Measurements from ENCODE around the gene TNNI3. TPM values are rescaled to one million over a fixed set of nuclear protein-coding genes. Genes with fewer than 3 reads are reported as not detected.

Gene TNNI3
- total and polyA plus RNA-seq, 2 donors (not counting 3 experiments of a cell fraction or from before 2014, with no cell fraction given): not detected

DNA sequence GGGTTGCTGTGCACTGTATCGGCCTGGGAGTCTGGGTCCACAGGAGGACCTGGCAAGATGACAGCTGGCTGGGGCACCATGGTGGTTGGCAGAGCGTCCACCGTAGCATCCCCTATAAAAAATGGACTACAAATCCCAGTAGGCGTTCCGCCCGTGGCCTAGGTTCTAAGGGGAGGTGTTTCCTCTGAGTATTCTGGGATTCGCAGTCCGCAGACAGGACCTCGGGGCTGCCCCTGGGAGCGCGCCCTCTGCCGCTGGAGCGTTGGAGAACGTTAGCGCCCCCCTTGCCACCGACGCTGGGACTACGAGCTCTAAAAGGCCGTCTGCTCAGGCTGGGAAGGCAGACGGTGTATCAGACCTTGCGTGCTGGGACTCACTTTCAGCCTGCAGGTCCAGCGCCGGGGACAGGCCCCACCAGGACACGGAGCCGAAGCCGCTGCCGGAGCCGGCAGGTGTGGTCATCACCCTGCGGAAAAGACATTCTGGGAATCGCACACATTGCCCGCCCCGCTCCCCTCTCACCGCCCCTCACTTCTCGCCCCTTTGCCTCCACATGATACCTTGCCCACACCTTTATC lies 8.5 kb upstream of the TNNI3 start:
- ChIA-PET POLR2A (no interaction called here), CTCF (interaction anchor here (0.6 to 1.9 kb wide), 15 partner anchors 8 to 301 kb away, joined by 3 to 16 read pairs (median 4); partner anchors contain the start of genes PPP1R12C, PPP6R1, SYT5 and TNNI3)
- H3K36me3 ChIP-seq (ENCODE audit: control insufficient read depth in 2 of 2, extremely low read depth in 1 of 2, insufficient read depth in 2 of 2, low read length in 2 of 2): no peaks in the 10 kb centered on the region
- H3K4me1 ChIP-seq (ENCODE audit: control insufficient read depth, extremely low read depth, insufficient read depth, low read length): no peaks in the 10 kb centered on the region
- no peaks in the 10 kb centered on the region for H3K79me2 ChIP-seq (ENCODE audit: control insufficient read depth, insufficient read depth, low read length)
- peak; percentile 66 for DNase-seq (ENCODE audit: low read depth, low spot score)
- peak overlapping the region; percentile 36 for H3K4me2 ChIP-seq (ENCODE audit: insufficient read depth, low read length)
- H3K27me3 ChIP-seq (ENCODE audit: control insufficient read depth in 2 of 2, insufficient read depth in 2 of 2, low read length in 2 of 2): peaks cover 15 to 17% of the 10 kb centered on the region in 2 experiments
- TF ChIP-seq CTCF (IDR thresholded peaks at IDR 0.05; ENCODE audit: extremely low read depth in 1 of 2, insufficient read depth in 1 of 2, low read depth in 1 of 2, low read length in 2 of 2): peak; percentile 59 to 84
- no peak for TF ChIP-seq MAX (IDR thresholded peaks at IDR 0.05; ENCODE audit: insufficient read depth, insufficient read length)
- H3K9me3 ChIP-seq (replicated peaks; ENCODE audit: control insufficient read depth, insufficient read depth, low read length): no peaks in the 10 kb centered on the region
- intact Hi-C loops (cut with micrococcal nuclease): loop anchor here (1.0 to 5.0 kb wide), 4 partner anchors 51 to 439 kb away; partner anchors contain the start of genes KMT5C, PPP6R1 and ZNF865
- no peak overlapping the region for H3K9ac ChIP-seq (replicated peaks; ENCODE audit: extremely low read depth, insufficient read depth, low read length)
- H3K27ac ChIP-seq (ENCODE audit: insufficient read depth, low read depth, low read length): no peak overlapping the region
- H4K20me1 ChIP-seq (replicated peaks; ENCODE audit: control insufficient read depth, extremely low read depth, insufficient read depth, low read length): no peaks in the 10 kb centered on the region
- peak overlapping the region in 2 of 3 experiments; percentile 25 to 52 for H3K4me3 ChIP-seq (replicated peaks in 1 of 3; ENCODE audit: insufficient read depth in 1 of 3, low read depth in 1 of 3, low read length in 3 of 3)
- peak overlapping the region; percentile 74 for H2AFZ ChIP-seq (ENCODE audit: low read depth, low read length)
- no peak for FAIRE-seq
- dilution Hi-C loops (cut with MboI; ENCODE audit: extremely low pct_ligation_motif_present, low sequenced_read_pairs): no loop called here
- no TSS peak for BruUV-seq (replicated peaks)
- no peaks in the 10 kb centered on the region for H3K9me1 ChIP-seq (replicated peaks; ENCODE audit: control insufficient read depth, extremely low read depth, insufficient read depth, low read length)

DNA sequence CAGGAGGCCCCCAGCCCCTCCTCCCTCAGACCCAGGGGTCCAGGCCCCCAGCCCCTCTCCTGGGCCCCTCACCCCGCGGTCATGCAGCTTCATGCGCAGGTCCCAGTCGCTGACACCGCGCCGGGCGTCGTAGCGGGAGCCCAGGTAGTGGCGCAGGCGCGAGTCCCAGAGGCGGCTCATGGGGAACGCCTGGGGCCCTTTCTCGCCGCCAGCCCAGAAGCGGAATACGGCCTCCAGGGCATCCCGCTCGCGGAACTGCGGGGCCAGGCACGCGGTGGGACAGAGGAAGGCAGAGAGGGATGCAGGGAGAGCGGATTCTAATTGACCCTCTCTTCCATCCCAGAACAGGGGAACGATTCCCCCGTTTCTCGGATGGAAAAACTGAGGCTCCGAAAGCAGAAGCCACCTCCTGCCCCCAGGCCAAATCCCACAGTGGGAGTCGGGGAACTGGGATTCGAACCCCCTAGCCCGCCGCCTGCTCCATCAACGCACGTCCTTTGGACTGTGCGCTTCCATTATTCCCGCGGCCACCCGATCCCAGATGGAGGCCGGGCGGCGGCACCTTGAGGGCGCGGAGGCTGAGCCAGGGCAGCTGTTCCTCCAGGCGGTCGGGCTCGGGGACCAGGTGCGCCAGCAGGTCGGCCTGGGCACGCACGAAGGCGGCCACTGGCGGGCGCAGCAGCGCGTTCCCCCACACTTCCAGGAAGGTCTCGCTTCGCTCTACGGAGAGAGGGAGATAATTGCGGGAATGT lies 4.2 kb upstream of the TNNI3 start:
- Histone ChIP-seq H3K4me1 (ENCODE audit: control insufficient read depth, extremely low read depth, insufficient read depth, low read length) (no peaks in the 10 kb centered on the region), H3K4me2 (ENCODE audit: insufficient read depth, low read length) (no peak overlapping the region), H3K27me3 (ENCODE audit: control insufficient read depth in 2 of 2, insufficient read depth in 2 of 2, low read length in 2 of 2) (peaks cover 10 to 12% of the 10 kb centered on the region in 2 experiments), H3K9me1 (replicated peaks; ENCODE audit: control insufficient read depth, extremely low read depth, insufficient read depth, low read length) (no peaks in the 10 kb centered on the region), H3K27ac (ENCODE audit: insufficient read depth, low read depth, low read length) (no peak overlapping the region), H3K9me3 (replicated peaks; ENCODE audit: control insufficient read depth, insufficient read depth, low read length) (no peaks in the 10 kb centered on the region), H3K79me2 (ENCODE audit: control insufficient read depth, insufficient read depth, low read length) (no peaks in the 10 kb centered on the region), H3K36me3 (ENCODE audit: control insufficient read depth in 2 of 2, extremely low read depth in 1 of 2, insufficient read depth in 2 of 2, low read length in 2 of 2) (no peaks in the 10 kb centered on the region), H3K9ac (replicated peaks; ENCODE audit: extremely low read depth, insufficient read depth, low read length) (no peak overlapping the region), H4K20me1 (replicated peaks; ENCODE audit: control insufficient read depth, extremely low read depth, insufficient read depth, low read length) (no peaks in the 10 kb centered on the region), H3K4me3 (replicated peaks in 1 of 3; ENCODE audit: insufficient read depth in 1 of 3, low read depth in 1 of 3, low read length in 3 of 3) (no peak overlapping the region), H2AFZ (ENCODE audit: low read depth, low read length) (no peak overlapping the region)
- dilution Hi-C loops (cut with MboI; ENCODE audit: extremely low pct_ligation_motif_present, low sequenced_read_pairs) (no loop called here), intact Hi-C loops (cut with micrococcal nuclease) (no loop called here)
- CTCF ChIA-PET: interaction anchor here (2.7 to 4.6 kb wide), 2 partner anchors 11 to 19 kb away, joined by 18 to 64 read pairs; no protein-coding TSS in a partner anchor
- DNase-seq (ENCODE audit: low read depth, low spot score) (no peak), FAIRE-seq (no peak)
- BruUV-seq (replicated peaks): no TSS peak
- POLR2A ChIA-PET: no interaction called here
- no peak for TF ChIP-seq JUN (IDR thresholded peaks at IDR 0.05; ENCODE audit: borderline replicate concordance, insufficient read depth, insufficient read length, low read depth)
- no peak for TF ChIP-seq MAX (IDR thresholded peaks at IDR 0.05; ENCODE audit: insufficient read depth, insufficient read length)
- TF ChIP-seq EZH2 (IDR thresholded peaks at IDR 0.05; ENCODE audit: borderline replicate concordance, low read depth, low read length, severe bottlenecking): peak; percentile 65
- no peak for TF ChIP-seq GATA2 (IDR thresholded peaks at IDR 0.05; ENCODE audit: insufficient read depth, insufficient read length, low read depth, low read length)
- no peak for TF ChIP-seq FOS (IDR thresholded peaks at IDR 0.05; ENCODE audit: borderline replicate concordance, insufficient read depth, low read length)
- no peak for TF ChIP-seq POLR2A (IDR thresholded peaks at IDR 0.05; ENCODE audit: low read depth, low read length)
